GM13977 (cell line): ENCODE measurements around the gene IGFBPL1.

Experiments used
- DNase-seq: peaks from one replicate; pipeline ENCODE4 v3.0.0; 2012; ENCODE audit warnings: low spot score
- in situ Hi-C: fragments of 300-500 bp; cut with MboI; formaldehyde crosslinking; loops from one replicate; pipeline ENCODE4 v1.12.0; 2022; ENCODE audit warnings: low sequenced_read_pairs, low pct_unique_long_range_greater_than_20kb, mixed read lengths, inconsistent platforms; ENCODE audit not compliant: unreplicated experiment
- TF ChIP-seq, protein P1 (sequence below): IDR thresholded peaks from 2 replicates; pipeline ENCODE4 v1.5.1; 2012; ENCODE audit warnings: mild to moderate bottlenecking, control low read depth; ENCODE audit not compliant: insufficient read depth; ENCODE audit errors: extremely low read depth, missing control alignments

IGFBPL1 gene

DNA sequence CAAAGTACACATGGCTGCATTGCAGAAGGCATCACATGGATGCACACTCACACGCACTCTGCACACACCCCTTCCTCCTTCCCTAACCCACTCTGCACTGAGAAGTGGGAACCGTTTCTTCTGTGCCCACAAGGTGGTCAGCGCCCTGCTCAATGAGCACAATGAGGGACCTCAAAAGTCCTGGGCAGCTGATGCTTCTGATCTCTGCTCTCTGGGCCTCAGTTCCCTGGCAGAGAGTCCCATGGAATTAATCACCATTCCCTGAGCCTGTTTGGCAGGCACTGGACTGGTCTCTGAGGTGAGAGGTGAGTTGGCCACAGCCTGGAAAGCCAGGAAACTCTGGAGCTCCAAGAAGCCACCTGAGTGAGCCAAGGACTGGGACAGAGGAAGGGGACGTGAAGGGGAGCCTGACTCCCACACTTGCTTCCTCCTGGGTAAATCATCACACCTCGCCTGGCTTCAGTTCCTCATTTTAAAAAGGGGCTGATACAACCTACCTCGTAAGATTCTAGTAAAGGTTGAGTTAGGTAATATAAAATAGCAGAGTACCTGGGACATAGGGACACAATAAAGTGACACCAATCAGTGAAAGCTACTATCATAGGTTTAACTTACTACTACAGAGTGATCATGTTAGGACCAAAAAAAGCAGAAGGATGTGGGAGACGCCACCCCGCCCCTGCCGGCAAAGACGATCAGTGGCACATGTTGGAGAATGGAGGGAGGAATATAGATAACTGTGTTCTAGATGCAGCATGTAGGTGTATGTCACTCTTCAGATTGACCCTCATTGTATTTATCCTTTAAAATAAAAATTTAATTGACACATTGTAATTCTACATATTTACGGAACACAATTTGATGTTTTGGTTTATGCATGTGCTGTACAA, 21.1 kb upstream of the IGFBPL1 start:
- TF ChIP-seq, protein P1, sequence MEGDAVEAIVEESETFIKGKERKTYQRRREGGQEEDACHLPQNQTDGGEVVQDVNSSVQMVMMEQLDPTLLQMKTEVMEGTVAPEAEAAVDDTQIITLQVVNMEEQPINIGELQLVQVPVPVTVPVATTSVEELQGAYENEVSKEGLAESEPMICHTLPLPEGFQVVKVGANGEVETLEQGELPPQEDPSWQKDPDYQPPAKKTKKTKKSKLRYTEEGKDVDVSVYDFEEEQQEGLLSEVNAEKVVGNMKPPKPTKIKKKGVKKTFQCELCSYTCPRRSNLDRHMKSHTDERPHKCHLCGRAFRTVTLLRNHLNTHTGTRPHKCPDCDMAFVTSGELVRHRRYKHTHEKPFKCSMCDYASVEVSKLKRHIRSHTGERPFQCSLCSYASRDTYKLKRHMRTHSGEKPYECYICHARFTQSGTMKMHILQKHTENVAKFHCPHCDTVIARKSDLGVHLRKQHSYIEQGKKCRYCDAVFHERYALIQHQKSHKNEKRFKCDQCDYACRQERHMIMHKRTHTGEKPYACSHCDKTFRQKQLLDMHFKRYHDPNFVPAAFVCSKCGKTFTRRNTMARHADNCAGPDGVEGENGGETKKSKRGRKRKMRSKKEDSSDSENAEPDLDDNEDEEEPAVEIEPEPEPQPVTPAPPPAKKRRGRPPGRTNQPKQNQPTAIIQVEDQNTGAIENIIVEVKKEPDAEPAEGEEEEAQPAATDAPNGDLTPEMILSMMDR: no peak
- in situ Hi-C loops: no loop called here
- DNase-seq: no peak

DNA sequence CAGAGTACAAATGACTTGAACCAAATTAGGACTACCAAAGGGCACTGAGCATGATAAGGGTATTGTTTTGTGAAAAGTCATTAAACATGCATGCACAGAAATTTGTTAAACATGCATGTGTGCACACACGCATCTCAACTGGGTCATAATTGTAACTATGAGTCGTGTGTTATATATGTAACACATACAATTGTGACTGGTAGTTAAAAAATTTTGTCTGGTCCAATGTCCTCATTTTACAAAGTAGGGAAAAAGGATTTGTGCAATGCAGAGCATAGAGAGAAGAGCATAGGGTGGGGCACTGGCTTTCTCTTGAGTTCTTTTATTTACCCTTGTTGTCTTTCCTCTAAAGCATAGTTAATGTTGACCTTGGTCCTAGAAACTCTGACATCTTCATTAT, 19.3 kb upstream of the IGFBPL1 start:
- DNase-seq: no peak
- TF ChIP-seq, protein P1: no peak
- in situ Hi-C loops: no loop called here

DNA sequence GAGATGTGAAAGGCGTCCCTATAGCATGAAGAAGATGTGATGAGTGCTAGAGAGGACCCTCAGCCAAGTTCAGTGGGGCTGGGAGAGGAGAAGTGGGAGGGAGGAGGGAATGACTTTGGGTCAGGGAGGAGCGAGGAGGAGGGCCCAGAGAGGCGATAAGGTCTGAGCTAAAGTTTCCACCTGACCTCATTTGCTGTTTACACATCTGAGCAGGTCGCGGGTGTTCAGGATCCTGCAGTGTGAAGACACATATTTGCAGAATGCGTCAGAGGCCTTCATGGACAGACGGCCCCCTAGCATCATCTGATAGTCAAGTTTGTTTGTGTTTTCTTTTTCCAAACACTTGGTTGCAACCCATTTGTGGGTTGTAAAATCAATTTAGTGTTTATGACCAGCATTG, 18.9 kb upstream of the IGFBPL1 start:
- no peak for DNase-seq
- TF ChIP-seq, protein P1: no peak
- in situ Hi-C loops: no loop called here

DNA sequence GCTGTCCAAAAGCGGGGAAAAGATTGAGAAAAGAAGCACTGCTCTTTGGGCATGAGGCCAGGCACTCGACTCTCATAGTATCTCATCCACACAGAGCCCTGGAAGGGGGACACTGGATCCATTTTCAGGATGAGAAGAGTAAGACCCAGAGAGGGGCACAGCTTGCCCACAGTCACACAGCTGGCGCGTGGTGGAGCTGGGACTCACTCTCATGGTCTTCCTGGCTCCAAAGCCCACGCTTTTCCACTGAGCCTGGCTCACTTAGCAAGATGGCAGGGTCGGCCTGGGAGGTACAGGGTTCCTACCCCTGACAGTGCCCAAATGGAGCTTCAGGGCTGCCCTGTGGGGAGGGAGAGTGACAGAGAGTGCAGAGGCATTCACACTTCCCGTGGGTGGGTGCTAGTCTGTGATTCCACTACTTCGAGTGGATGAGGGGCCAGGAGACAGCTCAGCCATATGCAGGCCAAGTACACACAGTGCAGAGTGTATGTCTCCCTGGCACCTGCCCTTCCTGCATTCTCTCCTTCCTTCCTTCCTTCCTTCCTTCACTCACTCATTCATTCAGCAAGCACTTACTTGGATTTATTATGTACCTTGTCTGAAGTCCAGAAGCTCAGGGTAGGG, 18.3 kb upstream of the IGFBPL1 start:
- TF ChIP-seq, protein P1: no peak
- DNase-seq: no peak
- in situ Hi-C loops: no loop called here

DNA sequence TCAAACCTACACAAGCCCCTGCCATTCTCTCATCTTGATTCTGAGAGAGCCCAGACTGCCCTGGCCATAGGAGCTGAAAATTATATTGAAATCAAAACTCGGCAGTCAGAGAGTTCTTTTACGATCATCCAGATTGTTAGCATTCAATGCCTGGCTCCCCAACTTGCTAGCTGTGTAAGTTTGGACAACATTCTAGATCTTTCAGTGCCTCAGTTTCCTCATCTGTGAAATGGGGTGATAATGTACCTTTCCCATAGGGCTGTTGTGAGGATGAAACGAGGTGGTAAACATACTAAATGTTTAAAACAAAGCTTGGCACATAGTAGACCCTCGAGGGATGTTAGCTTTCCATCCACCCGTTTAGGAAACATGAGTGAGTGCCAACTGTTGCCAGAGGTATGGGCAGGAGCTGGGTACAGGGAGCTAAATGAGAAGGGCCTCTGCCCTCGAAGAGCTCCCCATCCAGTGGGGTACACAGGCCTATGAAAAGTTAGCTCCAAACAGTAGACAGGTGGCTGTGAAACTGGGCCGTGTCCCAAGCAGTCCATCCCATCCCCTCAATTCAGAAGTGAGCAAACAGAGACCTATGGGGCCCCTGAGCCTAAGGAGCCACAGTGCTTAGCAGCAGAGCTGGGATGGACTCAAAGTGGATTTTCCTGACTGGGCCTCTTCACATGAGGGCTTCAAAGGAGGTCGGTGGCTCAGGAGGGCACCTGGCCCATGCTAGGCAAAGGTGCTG, 17.3 kb upstream of the IGFBPL1 start:
- DNase-seq: no peak
- TF ChIP-seq, protein P1: no peak
- in situ Hi-C loops: no loop called here

DNA sequence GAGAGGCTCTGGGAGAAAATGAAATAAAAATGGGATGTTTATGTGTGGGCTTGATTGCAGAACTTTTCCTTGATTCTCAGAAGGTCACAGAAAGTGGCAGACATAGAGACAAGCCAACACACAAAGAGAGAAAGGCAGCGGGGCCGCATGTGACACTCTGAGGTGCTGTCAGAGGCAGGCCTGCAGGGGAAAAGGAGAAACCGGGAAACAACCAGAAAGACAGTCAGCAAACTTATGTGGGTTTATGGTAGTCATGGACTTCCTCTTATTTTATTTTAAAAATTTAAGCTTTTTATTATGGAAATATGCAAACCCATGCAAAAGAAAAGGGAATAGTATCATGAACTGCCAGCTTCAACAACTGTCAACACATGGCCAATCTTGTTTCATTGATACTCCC, 16.3 kb upstream of the IGFBPL1 start:
- TF ChIP-seq, protein P1: no peak
- in situ Hi-C loops: no loop called here
- DNase-seq: no peak
